Measurements from ENCODE around the gene KAT5. TPM values are rescaled to one million over a fixed set of nuclear protein-coding genes. Genes with fewer than 3 reads are reported as not detected.

The KAT5 gene
- total RNA-seq, 2 experiments from 2014 or later: 79.9 to 97.1 TPM

DNA sequence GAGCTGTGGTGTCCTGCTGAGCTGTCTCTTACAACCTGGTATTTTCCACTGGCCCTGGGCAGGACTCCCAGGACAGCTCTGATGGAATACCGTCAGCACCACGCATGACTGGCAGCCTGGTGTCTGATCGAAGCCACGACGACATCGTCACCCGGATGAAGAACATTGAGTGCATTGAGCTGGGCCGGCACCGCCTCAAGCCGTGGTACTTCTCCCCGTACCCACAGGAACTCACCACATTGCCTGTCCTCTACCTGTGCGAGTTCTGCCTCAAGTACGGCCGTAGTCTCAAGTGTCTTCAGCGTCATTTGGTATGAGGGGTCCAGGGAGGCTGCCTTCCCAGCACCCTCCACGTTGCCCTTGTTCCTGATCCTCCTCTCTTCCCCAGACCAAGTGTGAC, 2.4 kb downstream of the KAT5 start:
- CTCF ChIA-PET (ENCODE audit: unreplicated experiment): no interaction called here
- no peak for DNase-seq (ENCODE audit: low spot score)
- no peak for TF ChIP-seq EZH2phosphoT487 (IDR thresholded peaks at IDR 0.05; ENCODE audit: borderline replicate concordance, low read depth, low read length)
- TF ChIP-seq, protein P1, sequence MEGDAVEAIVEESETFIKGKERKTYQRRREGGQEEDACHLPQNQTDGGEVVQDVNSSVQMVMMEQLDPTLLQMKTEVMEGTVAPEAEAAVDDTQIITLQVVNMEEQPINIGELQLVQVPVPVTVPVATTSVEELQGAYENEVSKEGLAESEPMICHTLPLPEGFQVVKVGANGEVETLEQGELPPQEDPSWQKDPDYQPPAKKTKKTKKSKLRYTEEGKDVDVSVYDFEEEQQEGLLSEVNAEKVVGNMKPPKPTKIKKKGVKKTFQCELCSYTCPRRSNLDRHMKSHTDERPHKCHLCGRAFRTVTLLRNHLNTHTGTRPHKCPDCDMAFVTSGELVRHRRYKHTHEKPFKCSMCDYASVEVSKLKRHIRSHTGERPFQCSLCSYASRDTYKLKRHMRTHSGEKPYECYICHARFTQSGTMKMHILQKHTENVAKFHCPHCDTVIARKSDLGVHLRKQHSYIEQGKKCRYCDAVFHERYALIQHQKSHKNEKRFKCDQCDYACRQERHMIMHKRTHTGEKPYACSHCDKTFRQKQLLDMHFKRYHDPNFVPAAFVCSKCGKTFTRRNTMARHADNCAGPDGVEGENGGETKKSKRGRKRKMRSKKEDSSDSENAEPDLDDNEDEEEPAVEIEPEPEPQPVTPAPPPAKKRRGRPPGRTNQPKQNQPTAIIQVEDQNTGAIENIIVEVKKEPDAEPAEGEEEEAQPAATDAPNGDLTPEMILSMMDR (conservative IDR thresholded peaks at IDR 0.05; ENCODE audit: low read length): no peak
- intact Hi-C loops (cut with micrococcal nuclease; ENCODE audit: unreplicated experiment): loop anchor here (5.0 kb wide), 1 partner anchor 288 kb away; the partner anchor contains the start of genes BANF1 and EIF1AD
- H3K4me2 ChIP-seq (ENCODE audit: low read length): no peak overlapping the region
- no TSS peak for BruUV-seq (replicated peaks)
- H3K4me3 ChIP-seq (ENCODE audit: low read depth, low read length, poor library complexity, severe bottlenecking): no peak overlapping the region
- POLR2A ChIA-PET: no interaction called here
- H3K4me1 ChIP-seq (ENCODE audit: insufficient read depth, low read length, poor library complexity, severe bottlenecking): peaks cover 35% of the 10 kb centered on the region
- no peak overlapping the region for H3K27ac ChIP-seq (ENCODE audit: low read depth, low read length, poor library complexity, severe bottlenecking)
- H3K9me2 ChIP-seq (ENCODE audit: insufficient read depth, low read length): no peaks in the 10 kb centered on the region
- peaks cover 14% of the 10 kb centered on the region; the same call in 1 of the 2 replicates for H3K79me2 ChIP-seq (ENCODE audit: insufficient read depth, low read depth, low read length)
- H3K36me3 ChIP-seq (ENCODE audit: insufficient read depth, low read length): peaks cover 63% of the 10 kb centered on the region
- H3K9me3 ChIP-seq (ENCODE audit: low read length): no peaks in the 10 kb centered on the region
- H2AFZ ChIP-seq (ENCODE audit: low read length): no peak overlapping the region
- no peaks in the 10 kb centered on the region; the same call in 1 of the 2 replicates for H4K20me1 ChIP-seq (ENCODE audit: insufficient read depth, low read length)

DNA sequence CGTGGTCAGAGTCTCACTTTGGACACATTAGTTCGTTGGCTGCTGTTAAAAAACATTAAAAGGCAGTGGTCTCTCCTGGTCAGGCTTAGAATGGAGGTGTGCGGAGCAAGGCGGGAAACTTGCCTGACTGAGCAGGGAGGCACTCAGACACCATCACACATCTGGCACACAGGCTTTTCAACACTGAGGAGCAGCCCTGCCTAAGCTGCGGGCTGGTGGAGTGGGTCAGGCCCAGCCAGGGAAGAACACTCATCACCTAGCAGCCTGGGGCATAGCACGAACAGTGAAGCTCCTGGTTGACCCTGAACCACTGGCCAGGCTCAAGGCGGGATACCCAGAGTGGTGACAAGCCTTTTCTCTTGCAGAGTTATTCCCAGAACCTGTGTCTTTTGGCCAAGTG, 4.2 kb downstream of the KAT5 start:
- intact Hi-C loops (cut with micrococcal nuclease; ENCODE audit: unreplicated experiment): no loop called here
- no peak overlapping the region for H2AFZ ChIP-seq (ENCODE audit: low read length)
- no peaks in the 10 kb centered on the region for H3K9me2 ChIP-seq (ENCODE audit: insufficient read depth, low read length)
- H3K79me2 ChIP-seq (ENCODE audit: insufficient read depth, low read depth, low read length): peaks cover 23% of the 10 kb centered on the region
- peaks cover 29% of the 10 kb centered on the region for H3K4me1 ChIP-seq (ENCODE audit: insufficient read depth, low read length, poor library complexity, severe bottlenecking)
- peaks cover 71% of the 10 kb centered on the region for H3K36me3 ChIP-seq (ENCODE audit: insufficient read depth, low read length)
- H3K27ac ChIP-seq (ENCODE audit: low read depth, low read length, poor library complexity, severe bottlenecking): no peak overlapping the region
- no TSS peak for BruUV-seq (replicated peaks)
- CTCF ChIA-PET (ENCODE audit: unreplicated experiment): no interaction called here
- no peaks in the 10 kb centered on the region; the same call in 1 of the 2 replicates for H4K20me1 ChIP-seq (ENCODE audit: insufficient read depth, low read length)
- no peak overlapping the region for H3K4me3 ChIP-seq (ENCODE audit: low read depth, low read length, poor library complexity, severe bottlenecking)
- no peaks in the 10 kb centered on the region for H3K9me3 ChIP-seq (ENCODE audit: low read length)
- TF ChIP-seq, protein P1 (conservative IDR thresholded peaks at IDR 0.05; ENCODE audit: low read length): no peak
- no peak for TF ChIP-seq EZH2phosphoT487 (IDR thresholded peaks at IDR 0.05; ENCODE audit: borderline replicate concordance, low read depth, low read length)
- POLR2A ChIA-PET: no interaction called here
- H3K4me2 ChIP-seq (ENCODE audit: low read length): no peak overlapping the region
- no peak for DNase-seq (ENCODE audit: low spot score)

DNA sequence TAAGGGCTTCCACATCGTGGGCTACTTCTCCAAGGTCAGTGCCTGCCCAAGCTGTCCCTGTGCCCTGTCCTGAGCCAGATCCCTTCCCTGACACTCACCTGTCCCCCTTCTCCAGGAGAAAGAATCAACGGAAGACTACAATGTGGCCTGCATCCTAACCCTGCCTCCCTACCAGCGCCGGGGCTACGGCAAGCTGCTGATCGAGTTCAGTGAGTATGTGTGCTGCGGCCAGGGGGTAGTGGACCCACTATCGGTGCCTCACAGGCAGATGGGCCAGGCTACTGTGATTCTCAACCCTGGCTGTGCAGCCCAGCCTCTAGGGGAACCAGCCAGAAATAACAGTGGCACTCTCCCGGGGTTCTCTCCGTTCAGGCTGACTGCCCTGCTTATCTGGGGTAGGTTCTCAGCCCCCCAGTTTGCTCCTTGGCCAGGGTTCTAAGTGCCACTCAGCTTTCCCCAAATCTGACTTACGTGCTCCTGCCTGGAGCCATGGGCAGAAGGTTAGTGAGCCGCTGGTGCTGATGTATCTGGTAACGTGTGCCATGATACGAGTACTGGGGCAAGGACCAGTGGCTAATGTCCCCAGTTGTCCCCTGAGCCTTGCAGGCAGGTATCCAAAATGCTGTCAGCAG, 4.8 kb downstream of the KAT5 start:
- Histone ChIP-seq H3K4me1 (ENCODE audit: insufficient read depth, low read length, poor library complexity, severe bottlenecking) (peaks cover 29% of the 10 kb centered on the region), H3K9me3 (ENCODE audit: low read length) (no peaks in the 10 kb centered on the region), H3K4me2 (ENCODE audit: low read length) (no peak overlapping the region), H2AFZ (ENCODE audit: low read length) (no peak overlapping the region), H3K4me3 (ENCODE audit: low read depth, low read length, poor library complexity, severe bottlenecking) (no peak overlapping the region), H3K27ac (ENCODE audit: low read depth, low read length, poor library complexity, severe bottlenecking) (no peak overlapping the region), H4K20me1 (ENCODE audit: insufficient read depth, low read length) (no peaks in the 10 kb centered on the region; the same call in 1 of the 2 replicates), H3K36me3 (ENCODE audit: insufficient read depth, low read length) (peaks cover 71% of the 10 kb centered on the region), H3K9me2 (ENCODE audit: insufficient read depth, low read length) (no peaks in the 10 kb centered on the region), H3K79me2 (ENCODE audit: insufficient read depth, low read depth, low read length) (peaks cover 23% of the 10 kb centered on the region)
- intact Hi-C loops (cut with micrococcal nuclease; ENCODE audit: unreplicated experiment): no loop called here
- CTCF ChIA-PET (ENCODE audit: unreplicated experiment): no interaction called here
- TF ChIP-seq, protein P1 (conservative IDR thresholded peaks at IDR 0.05; ENCODE audit: low read length): no peak
- TF ChIP-seq EZH2phosphoT487 (IDR thresholded peaks at IDR 0.05; ENCODE audit: borderline replicate concordance, low read depth, low read length): no peak
- POLR2A ChIA-PET: no interaction called here
- no peak for DNase-seq (ENCODE audit: low spot score)
- no TSS peak for BruUV-seq (replicated peaks)
